GM18870 (cell line): ENCODE results near the gene ACOT7.

Experiments
- ATAC-seq: cut with Tn5 transposase; IDR thresholded peaks from one replicate; pipeline ENCODE4 v1.9.1; 2021; ENCODE audit warnings: moderate library complexity; ENCODE audit not compliant: unreplicated experiment

ACOT7 gene

GRCh38 chr1:6256645-6257044 is 136.9 kb downstream of the ACOT7 start:
- no peak for ATAC-seq

GRCh38 chr1:6254691-6255090 is 138.9 kb downstream of the ACOT7 start:
- no peak for ATAC-seq

- ATAC-seq = no peak
These were observed 140.2 kb downstream of the ACOT7 start for GRCh38 chr1:6253380-6253779.

- ATAC-seq = no peak
These were observed 141.2 kb downstream of the ACOT7 start for GRCh38 chr1:6252374-6252710.

GRCh38 chr1:6251681-6252373 is 141.7 kb downstream of the ACOT7 start:
- ATAC-seq = no peak

- no peak for ATAC-seq
These were observed 142.3 kb downstream of the ACOT7 start for GRCh38 chr1:6251233-6251632.

- ATAC-seq = no peak
These were observed 143.6 kb downstream of the ACOT7 start for GRCh38 chr1:6249739-6250689.

- no peak for ATAC-seq
These were observed 144.4 kb downstream of the ACOT7 start for GRCh38 chr1:6248932-6249738.

- ATAC-seq = no peak
These were observed 145.3 kb downstream of the ACOT7 start for GRCh38 chr1:6248161-6248776.

GRCh38 chr1:6247651-6248050 is 145.9 kb downstream of the ACOT7 start:
- ATAC-seq = no peak

GRCh38 chr1:6246497-6247467 is 146.8 kb downstream of the ACOT7 start:
- ATAC-seq = no peak

- no peak for ATAC-seq
These were observed 147.6 kb downstream of the ACOT7 start for GRCh38 chr1:6245869-6246496.

GRCh38 chr1:6245086-6245868 is 148.3 kb downstream of the ACOT7 start:
- no peak for ATAC-seq

GRCh38 chr1:6244401-6245049 is 149.0 kb downstream of the ACOT7 start:
- no peak for ATAC-seq

- no peak for ATAC-seq
These were observed 149.6 kb downstream of the ACOT7 start, which contains the start of gene HES3 for GRCh38 chr1:6243993-6244392. HES3 (plus strand) TSS chr1:6244179; CDS start chr1:6244366, 187 bp downstream.

- no peak for ATAC-seq
These were observed 150.3 kb downstream of the ACOT7 start for GRCh38 chr1:6243053-6243834.
